Measurements from ENCODE around the gene RMDN3.

The RMDN3 gene

GRCh38 chr15:40772014-40772413 lies 17.0 kb upstream of the RMDN3 start:
- no peak for DNase-seq (ENCODE audit: low read depth)

- no peak for DNase-seq (ENCODE audit: low read depth)
These were observed 16.2 kb upstream of the RMDN3 start for GRCh38 chr15:40771242-40771641.

- DNase-seq (ENCODE audit: low read depth) = no peak
These were observed 15.2 kb upstream of the RMDN3 start for GRCh38 chr15:40770147-40770721.

- peak; percentile 57 for DNase-seq (ENCODE audit: low read depth)
These were observed 14.5 kb upstream of the RMDN3 start, which contains the start of gene C15orf62 for GRCh38 chr15:40769274-40770146. Gene C15orf62, plus strand, starts transcription at chr15:40769980. Its CDS starts 516 bp downstream, at chr15:40770496.

- no peak for DNase-seq (ENCODE audit: low read depth)
These were observed 13.6 kb upstream of the RMDN3 start for GRCh38 chr15:40768521-40769273.

GRCh38 chr15:40767838-40768500 lies 12.9 kb upstream of the RMDN3 start:
- DNase-seq (ENCODE audit: low read depth) = no peak

GRCh38 chr15:40766906-40767837 lies 12.1 kb upstream of the RMDN3 start:
- DNase-seq (ENCODE audit: low read depth) = peak; percentile 57

GRCh38 chr15:40766194-40766815 lies 11.3 kb upstream of the RMDN3 start:
- peak; percentile 75 for DNase-seq (ENCODE audit: low read depth)

- DNase-seq (ENCODE audit: low read depth) = no peak
These were observed 9.6 kb upstream of the RMDN3 start for GRCh38 chr15:40764629-40765103.

GRCh38 chr15:40763801-40764628 lies 9.0 kb upstream of the RMDN3 start, which contains the start of gene GCHFR:
Gene GCHFR, plus strand, starts transcription at chr15:40764068. Its CDS starts 113 bp downstream, at chr15:40764181.
- peak; percentile 70 for DNase-seq (ENCODE audit: low read depth)

- DNase-seq (ENCODE audit: low read depth) = peak; percentile 72
These were observed 8.1 kb upstream of the RMDN3 start for GRCh38 chr15:40762919-40763800.

GRCh38 chr15:40759961-40760360 lies 4.9 kb upstream of the RMDN3 start:
- DNase-seq (ENCODE audit: low read depth) = no peak

GRCh38 chr15:40756938-40757337 lies 1.9 kb upstream of the RMDN3 start:
- DNase-seq (ENCODE audit: low read depth) = no peak

GRCh38 chr15:40755812-40756208 lies 756 bp upstream of the RMDN3 start:
- DNase-seq (ENCODE audit: low read depth) = no peak

- DNase-seq (ENCODE audit: low read depth) = peak; percentile 43
These were observed 526 bp downstream of the RMDN3 start for GRCh38 chr15:40754574-40754882.

GRCh38 chr15:40751745-40752144 lies 3.3 kb downstream of the RMDN3 start:
- no peak for DNase-seq (ENCODE audit: low read depth)

- no peak for DNase-seq (ENCODE audit: low read depth)
These were observed 4.2 kb downstream of the RMDN3 start for GRCh38 chr15:40750885-40751284.

GRCh38 chr15:40749151-40749630 lies 5.9 kb downstream of the RMDN3 start:
- DNase-seq (ENCODE audit: low read depth) = no peak
